BLaER1 treated with 17β-estradiol and CSF1 and Interleukin-3, amounts not matched to agents 10 nM and 100 nM (cell line): ENCODE results near the gene FXYD2.
"Not testable (repeated sequence)": the region's sequence is repeated elsewhere in the genome, so short reads cannot be mapped to it uniquely, and the experiment has no call there.

Source experiments
- H3K27ac ChIP-seq, 11 experiments: shearing (Covaris generic); formaldehyde crosslinking; 2 replicates each; pipeline ENCODE4 v1.8.1; 2022
- H3K27me3 ChIP-seq, 11 experiments: shearing (Covaris generic); formaldehyde crosslinking; 2 replicates each; pipeline ENCODE4 v1.8.1; 2022
- H3K36me3 ChIP-seq, 11 experiments: shearing (Covaris generic); formaldehyde crosslinking; 2 replicates each; pipeline ENCODE4 v1.8.1; 2022
- H3K4me1 ChIP-seq, 10 experiments: shearing (Covaris generic); formaldehyde crosslinking; 2 replicates each; pipeline ENCODE4 v1.8.1; 2022
- H3K4me2 ChIP-seq, 11 experiments: shearing (Covaris generic); formaldehyde crosslinking; 2 replicates each; pipeline ENCODE4 v1.8.1; 2022
- H3K4me3 ChIP-seq, 10 experiments: shearing (Covaris generic); formaldehyde crosslinking; 2 replicates each; pipeline ENCODE4 v1.8.1; 2022
- H3K9ac ChIP-seq, 11 experiments: shearing (Covaris generic); formaldehyde crosslinking; 2 replicates each; pipeline ENCODE4 v1.8.1; 2022
- H3K9me3 ChIP-seq, 11 experiments: shearing (Covaris generic); formaldehyde crosslinking; replicated peaks in 1 of 11; 2 replicates each; pipeline ENCODE4 v1.8.1; 2022
- H4K20me1 ChIP-seq, 11 experiments: shearing (Covaris generic); formaldehyde crosslinking; 2 replicates each; pipeline ENCODE4 v1.8.1; 2022
- Cebpa-rat ChIP-seq, 11 experiments: shearing (Covaris generic); IDR thresholded peaks; 2 replicates each; pipeline ENCODE4 v1.8.1; 2022

Gene FXYD2

GRCh38 chr11:117816846-117817367, 7.6 kb downstream of the FXYD2 start:
- H3K4me3 ChIP-seq = no peak overlapping the region
- peak overlapping the region in 10 of 11 experiments; percentile 57 to 74 (median 64); a peak in 18 of 22 replicates for H3K9ac ChIP-seq
- no peaks in the 10 kb centered on the region for H3K36me3 ChIP-seq
- peak overlapping the region in 10 of 11 experiments; percentile 13 to 84 (median 68); a peak in 17 of 22 replicates for H3K27ac ChIP-seq
- no peaks in the 10 kb centered on the region for H3K9me3 ChIP-seq
- H3K4me1 ChIP-seq = peaks cover 61 to 77% (median 73%) of the 10 kb centered on the region in 10 experiments
- no peak for TF ChIP-seq Cebpa-rat (IDR thresholded peaks at IDR 0.05)
- H3K4me2 ChIP-seq = peak overlapping the region; percentile 83 to 94 (median 92)
- H3K27me3 ChIP-seq = no peaks in the 10 kb centered on the region
- H4K20me1 ChIP-seq = peaks cover 0 to 15% (median 0%) of the 10 kb centered on the region in 11 experiments; a peak in 4 of 22 replicates

DNA sequence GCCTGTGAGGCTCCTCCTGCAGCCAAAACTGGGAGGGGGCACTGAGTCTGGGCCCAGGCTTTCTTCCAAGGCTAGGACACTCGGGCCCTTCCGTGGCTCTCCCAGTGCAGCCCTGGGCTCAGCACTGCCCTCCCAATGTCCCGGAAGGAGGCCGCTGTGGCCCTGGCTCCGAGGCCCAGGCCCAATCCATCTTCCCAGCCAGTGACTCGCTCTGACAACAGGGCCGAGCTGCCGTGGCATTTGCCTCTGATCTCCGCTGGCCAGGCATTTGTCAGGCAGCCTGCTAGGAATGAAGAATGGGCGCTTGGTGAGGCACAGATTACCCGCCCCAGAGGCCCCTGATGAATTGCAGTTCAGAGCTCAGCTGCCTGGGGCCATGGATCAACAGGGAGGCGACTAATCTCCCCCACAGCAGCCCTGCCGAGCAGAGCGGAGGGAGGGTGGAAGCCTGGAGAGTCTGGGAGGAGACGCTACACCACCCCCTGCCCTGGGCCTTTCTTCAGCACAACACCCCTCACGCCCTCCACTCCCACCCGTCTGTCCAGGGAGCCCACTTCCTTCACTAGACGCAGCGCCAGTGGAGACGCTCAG, 8.3 kb downstream of the FXYD2 start:
- 0 out of 20 replicates have a peak overlapping the region, but pooled peaks of 1 of the 10 experiments have one; percentile 36 for H3K4me3 ChIP-seq
- H3K27me3 ChIP-seq = no peaks in the 10 kb centered on the region
- no peak for TF ChIP-seq Cebpa-rat (IDR thresholded peaks at IDR 0.05)
- peak overlapping the region in 10 of 11 experiments; percentile 56 to 84 (median 68); a peak in 17 of 22 replicates for H3K27ac ChIP-seq
- peaks cover 61 to 70% (median 66%) of the 10 kb centered on the region in 10 experiments for H3K4me1 ChIP-seq
- H4K20me1 ChIP-seq = peaks cover 0 to 15% (median 0%) of the 10 kb centered on the region in 11 experiments; a peak in 4 of 22 replicates
- H3K36me3 ChIP-seq = no peaks in the 10 kb centered on the region
- no peaks in the 10 kb centered on the region for H3K9me3 ChIP-seq
- peak overlapping the region; percentile 21 to 74 (median 63); a peak in 19 of 22 replicates for H3K9ac ChIP-seq
- peak overlapping the region; percentile 83 to 94 (median 92) for H3K4me2 ChIP-seq

- peak overlapping the region; percentile 56 to 84 (median 68); a peak in 21 of 22 replicates for H3K27ac ChIP-seq
- TF ChIP-seq Cebpa-rat (IDR thresholded peaks at IDR 0.05) = no peak
- H3K9ac ChIP-seq = peak overlapping the region; percentile 53 to 74 (median 63); a peak in 20 of 22 replicates
- no peaks in the 10 kb centered on the region for H3K9me3 ChIP-seq
- H3K36me3 ChIP-seq = no peaks in the 10 kb centered on the region
- peak overlapping the region; percentile 83 to 94 (median 92) for H3K4me2 ChIP-seq
- peaks cover 0 to 15% (median 0%) of the 10 kb centered on the region in 11 experiments; a peak in 4 of 22 replicates for H4K20me1 ChIP-seq
- peak overlapping the region in 6 of 10 experiments; percentile 7 to 51 (median 33); a peak in 8 of 20 replicates for H3K4me3 ChIP-seq
- peaks cover 61 to 65% (median 64%) of the 10 kb centered on the region in 10 experiments for H3K4me1 ChIP-seq
- no peaks in the 10 kb centered on the region for H3K27me3 ChIP-seq
These were observed 9.2 kb downstream of the FXYD2 start for GRCh38 chr11:117815262-117815803.

GRCh38 chr11:117814766-117815261, 9.7 kb downstream of the FXYD2 start:
- peak overlapping the region; percentile 56 to 84 (median 68); a peak in 21 of 22 replicates for H3K27ac ChIP-seq
- H3K9ac ChIP-seq = peak overlapping the region; percentile 53 to 74 (median 63); a peak in 19 of 22 replicates
- no peaks in the 10 kb centered on the region for H3K27me3 ChIP-seq
- no peak for TF ChIP-seq Cebpa-rat (IDR thresholded peaks at IDR 0.05)
- H3K9me3 ChIP-seq = no peaks in the 10 kb centered on the region
- H3K4me1 ChIP-seq = peaks cover 58 to 60% (median 59%) of the 10 kb centered on the region in 10 experiments
- H3K36me3 ChIP-seq = no peaks in the 10 kb centered on the region
- H3K4me2 ChIP-seq = peak overlapping the region; percentile 83 to 94 (median 92)
- peaks cover 0 to 15% (median 0%) of the 10 kb centered on the region in 11 experiments; a peak in 4 of 22 replicates for H4K20me1 ChIP-seq
- H3K4me3 ChIP-seq = peak overlapping the region in 5 of 10 experiments; percentile 7 to 51 (median 35); a peak in 7 of 20 replicates

DNA sequence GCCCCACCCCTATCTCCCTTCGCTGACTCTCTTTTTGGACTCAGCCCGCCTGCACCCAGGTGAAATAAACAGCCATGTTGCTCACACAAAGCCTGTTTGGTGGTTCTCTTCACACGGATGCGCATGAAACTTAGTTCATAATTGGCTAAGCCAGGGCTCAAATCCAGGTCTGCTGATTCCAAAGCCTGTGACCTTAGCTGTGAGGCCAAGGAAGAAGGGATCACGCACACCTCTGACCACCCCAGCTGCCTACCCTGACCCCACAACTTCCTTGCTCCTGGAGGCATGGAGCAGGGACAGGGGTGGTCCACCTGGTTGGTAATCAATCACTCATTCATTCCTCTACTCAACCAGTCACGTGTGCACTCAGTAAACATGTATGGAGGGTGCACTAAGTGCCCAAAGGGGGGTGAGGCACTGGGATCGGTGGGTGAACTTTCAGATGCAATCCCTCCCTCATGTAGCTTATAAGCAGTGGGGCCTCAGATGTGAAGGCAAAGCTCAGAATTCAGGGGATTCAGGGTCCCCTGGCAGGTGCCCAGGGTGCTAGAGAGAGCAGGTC, 10.3 kb downstream of the FXYD2 start:
- H3K27me3 ChIP-seq = no peaks in the 10 kb centered on the region
- peak overlapping the region in 9 of 11 experiments; percentile 62 to 84 (median 68); a peak in 15 of 22 replicates for H3K27ac ChIP-seq
- H4K20me1 ChIP-seq = peaks cover 0 to 15% (median 0%) of the 10 kb centered on the region in 11 experiments; a peak in 4 of 22 replicates
- peak overlapping the region; percentile 83 to 94 (median 92) for H3K4me2 ChIP-seq
- no peaks in the 10 kb centered on the region for H3K9me3 ChIP-seq
- H3K4me3 ChIP-seq = peak overlapping the region in 2 of 10 experiments; percentile 36 to 51; a peak in 2 of 20 replicates
- H3K9ac ChIP-seq = peak overlapping the region; percentile 53 to 74 (median 63); a peak in 18 of 22 replicates
- peaks cover 53 to 60% (median 58%) of the 10 kb centered on the region in 10 experiments for H3K4me1 ChIP-seq
- H3K36me3 ChIP-seq = no peaks in the 10 kb centered on the region
- no peak for TF ChIP-seq Cebpa-rat (IDR thresholded peaks at IDR 0.05)

GRCh38 chr11:117810056-117810451, 14.5 kb downstream of the FXYD2 start:
- H4K20me1 ChIP-seq, H3K27ac ChIP-seq, H3K4me3 ChIP-seq, H3K4me2 ChIP-seq, H3K9ac ChIP-seq, H3K36me3 ChIP-seq, H3K27me3 ChIP-seq, H3K9me3 ChIP-seq: not testable (repeated sequence)
- H3K4me1 ChIP-seq = peaks cover 15 to 45% (median 21%) of the 10 kb centered on the region in 10 experiments

- H3K9ac ChIP-seq = peak overlapping the region in 1 of 11 experiments; percentile 15; a peak in 2 of 22 replicates
- H3K27ac ChIP-seq = no peak overlapping the region
- H3K36me3 ChIP-seq = no peaks in the 10 kb centered on the region
- no peak overlapping the region for H3K4me3 ChIP-seq
- peaks cover 0 to 1% (median 0%) of the 10 kb centered on the region in 11 experiments; a peak in 1 of 22 replicates for H4K20me1 ChIP-seq
- H3K9me3 ChIP-seq = no peaks in the 10 kb centered on the region
- H3K27me3 ChIP-seq = peaks cover 0 to 5% (median 0%) of the 10 kb centered on the region in 11 experiments; a peak in 1 of 22 replicates
- peak overlapping the region in 10 of 11 experiments; percentile 19 to 67 (median 39); a peak in 16 of 22 replicates for H3K4me2 ChIP-seq
- H3K4me1 ChIP-seq = peaks cover 9 to 39% (median 15%) of the 10 kb centered on the region in 10 experiments
- TF ChIP-seq Cebpa-rat (IDR thresholded peaks at IDR 0.05) = no peak
These were observed 15.1 kb downstream of the FXYD2 start for GRCh38 chr11:117809236-117810055.

DNA sequence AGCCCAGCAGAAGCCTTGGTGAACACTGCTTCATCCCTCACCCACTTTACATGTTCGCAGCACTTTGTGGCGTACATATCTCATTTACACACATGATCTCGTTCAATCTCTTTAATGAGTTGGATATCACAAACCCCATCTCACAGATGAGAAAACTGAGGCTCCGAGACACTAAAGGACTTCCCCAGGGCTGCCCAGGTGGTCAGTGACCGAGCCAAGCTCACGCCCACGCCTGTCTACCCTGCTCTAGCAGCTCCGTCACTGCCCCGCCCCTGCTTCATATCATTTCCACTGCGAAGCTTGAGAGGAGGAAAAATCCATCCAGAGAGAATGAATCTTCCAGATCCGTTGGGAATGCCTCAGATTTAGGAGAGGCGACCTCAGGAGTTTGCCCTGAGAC, 15.8 kb downstream of the FXYD2 start:
- no peak for TF ChIP-seq Cebpa-rat (IDR thresholded peaks at IDR 0.05)
- no peak overlapping the region for H3K4me3 ChIP-seq
- no peaks in the 10 kb centered on the region for H3K36me3 ChIP-seq
- peak overlapping the region in 9 of 11 experiments; percentile 19 to 67 (median 48); a peak in 15 of 22 replicates for H3K4me2 ChIP-seq
- peaks cover 4 to 33% (median 10%) of the 10 kb centered on the region in 10 experiments; a peak in 18 of 20 replicates for H3K4me1 ChIP-seq
- peaks cover 0 to 5% (median 0%) of the 10 kb centered on the region in 11 experiments; a peak in 1 of 22 replicates for H3K27me3 ChIP-seq
- H3K9ac ChIP-seq = no peak overlapping the region
- H3K9me3 ChIP-seq = no peaks in the 10 kb centered on the region
- no peaks in the 10 kb centered on the region; a peak in 1 of 22 replicates for H4K20me1 ChIP-seq
- H3K27ac ChIP-seq = no peak overlapping the region
